Esophagus (tissue), 2 donors: ENCODE measurements around the gene DMRTC2. TPM values are rescaled to one million over a fixed set of nuclear protein-coding genes. Genes with fewer than 3 reads are reported as not detected.

Source experiments
- H3K27ac ChIP-seq, 2 donors: one replicate each; pipeline ENCODE4 v1.5.1; 2013; ENCODE audit warnings: low read depth in 2 of 2, mild to moderate bottlenecking in 2 of 2, inconsistent platforms in 1 of 2, low read length in 1 of 2, moderate library complexity in 1 of 2
- H3K27me3 ChIP-seq, 2 donors: one replicate each; pipeline ENCODE4 v1.6.1; 2013; ENCODE audit warnings: low read length in 2 of 2, control low read depth in 1 of 2, mild to moderate bottlenecking in 1 of 2; ENCODE audit not compliant: insufficient read depth in 2 of 2, control insufficient read depth in 1 of 2
- H3K36me3 ChIP-seq, 2 donors: one replicate each; pipeline ENCODE4 v1.6.1; 2013; ENCODE audit warnings: low read length in 1 of 2; ENCODE audit not compliant: control insufficient read depth in 2 of 2, insufficient read depth in 2 of 2
- H3K4me1 ChIP-seq, 2 donors: one replicate each; pipeline ENCODE4 v1.6.1; 2013; ENCODE audit warnings: low read length in 1 of 2; ENCODE audit not compliant: control insufficient read depth in 2 of 2, insufficient read depth in 2 of 2
- H3K4me3 ChIP-seq, 2 donors: one replicate each; pipeline ENCODE4 v1.5.1; 2013; ENCODE audit warnings: low read length in 2 of 2, mild to moderate bottlenecking in 2 of 2, low read depth in 1 of 2, moderate library complexity in 1 of 2
- H3K9me3 ChIP-seq, 2 donors: one replicate each; pipeline ENCODE4 v1.6.1; 2013; ENCODE audit warnings: mild to moderate bottlenecking in 2 of 2, low read depth in 1 of 2, low read length in 1 of 2, moderate library complexity in 1 of 2; ENCODE audit not compliant: control insufficient read depth in 2 of 2, insufficient read depth in 1 of 2
- WGBS, 2 donors: extraction: QIAGEN DNeasy Blood & Tissue Kit; methylation state at CpG; one replicate each; pipeline ENCODE4 v1.1.7; 2013; 5-methylcytosine and 5-hydroxymethylcytosine counted together
- polyA plus RNA-seq, 2 donors: library from polyadenylated mRNA; stranded (reverse); fragments of 200-250 nt; gene quantifications; one replicate each; pipeline ENCODE4 v1.2.3, GENCODE V29; 2013
- donor health status: healthy with polysubstance abuse.
- donor health status: Bipolar disorder and iron deficiency.

DMRTC2 gene
- polyA plus RNA-seq, 2 donors, result 0.18 TPM; not detected in 1

GRCh38 chr19:41859213-41859617 lies 14.4 kb downstream of the DMRTC2 start:
- Histone ChIP-seq H3K27ac (peak overlapping the region; percentile 63 to 89), H3K4me1 (peaks cover 12 to 14% of the 10 kb centered on the region in 2 donors), H3K27me3 (no peaks in the 10 kb centered on the region), H3K9me3 (no peaks in the 10 kb centered on the region), H3K36me3 (peaks cover 6 to 21% of the 10 kb centered on the region in 2 donors), H3K4me3 (peak overlapping the region in 1 of 2 donors; percentile 86)
- WGBS, 2 donors, result 2 to 4% methylated on average over 8 of the region's 8 CpGs

DNA sequence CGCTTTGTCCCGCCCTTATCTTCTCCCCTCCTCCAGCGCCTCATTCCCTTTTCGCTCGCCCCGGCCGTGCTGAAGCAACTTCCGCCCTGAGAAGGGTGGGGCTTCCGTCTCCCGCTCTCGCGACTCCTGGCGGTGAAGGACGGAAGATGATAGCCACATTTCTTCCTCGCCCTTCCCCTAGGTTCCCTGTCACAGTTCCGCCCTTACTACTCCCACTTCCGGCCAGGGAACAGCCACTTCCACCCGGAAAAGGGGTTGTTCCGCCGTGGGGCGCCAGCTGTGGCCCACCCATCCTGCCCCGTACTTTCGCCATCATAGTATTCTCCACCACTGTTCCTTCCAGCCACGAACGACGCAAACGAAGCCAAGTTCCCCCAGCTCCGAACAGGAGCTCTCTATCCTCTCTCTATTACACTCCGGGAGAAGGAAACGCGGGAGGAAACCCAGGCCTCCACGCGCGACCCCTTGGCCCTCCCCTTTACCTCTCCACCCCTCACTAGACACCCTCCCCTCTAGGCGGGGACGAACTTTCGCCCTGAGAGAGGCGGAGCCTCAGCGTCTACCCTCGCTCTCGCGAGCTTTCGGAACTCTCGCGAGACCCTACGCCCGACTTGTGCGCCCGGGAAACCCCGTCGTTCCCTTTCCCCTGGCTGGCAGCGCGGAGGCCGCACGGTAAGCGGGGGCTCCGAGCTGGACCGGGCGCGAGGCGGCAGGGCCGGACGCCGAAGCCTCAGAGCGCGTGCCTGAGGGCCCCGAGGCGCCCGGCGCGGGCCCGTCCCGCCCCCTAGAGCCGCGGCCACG lies 15.0 kb downstream of the DMRTC2 start, which contains the start of gene RPS19:
Gene RPS19 (plus strand): TSS at position 638 of the 801 bp plus-strand sequence. CDS start 520 bp downstream, outside the sequence.
- Histone ChIP-seq H3K27me3 (no peaks in the 10 kb centered on the region), H3K4me1 (peaks cover 12 to 14% of the 10 kb centered on the region in 2 donors), H3K27ac (peak within 1 kb of the TSS; percentile 89 to 97), H3K36me3 (peaks cover 6 to 26% of the 10 kb centered on the region in 2 donors), H3K9me3 (no peaks in the 10 kb centered on the region), H3K4me3 (peak within 1 kb of the TSS; percentile 86 to 98)
- WGBS, 2 donors, result 0% methylated on average over 76 of the region's 76 CpGs

- no peaks in the 10 kb centered on the region for H3K9me3 ChIP-seq
- peak overlapping the region; percentile 89 to 97 for H3K27ac ChIP-seq
- peaks cover 12 to 14% of the 10 kb centered on the region in 2 donors for H3K4me1 ChIP-seq
- 1% methylated on average over 45 of the region's 45 CpGs for WGBS, 2 donors
- H3K4me3 ChIP-seq, result peak overlapping the region; percentile 86 to 98
- H3K27me3 ChIP-seq, result no peaks in the 10 kb centered on the region
- H3K36me3 ChIP-seq, result peaks cover 9 to 29% of the 10 kb centered on the region in 2 donors
Observed at GRCh38 chr19:41860419-41861115, 15.7 kb downstream of the DMRTC2 start.

DNA sequence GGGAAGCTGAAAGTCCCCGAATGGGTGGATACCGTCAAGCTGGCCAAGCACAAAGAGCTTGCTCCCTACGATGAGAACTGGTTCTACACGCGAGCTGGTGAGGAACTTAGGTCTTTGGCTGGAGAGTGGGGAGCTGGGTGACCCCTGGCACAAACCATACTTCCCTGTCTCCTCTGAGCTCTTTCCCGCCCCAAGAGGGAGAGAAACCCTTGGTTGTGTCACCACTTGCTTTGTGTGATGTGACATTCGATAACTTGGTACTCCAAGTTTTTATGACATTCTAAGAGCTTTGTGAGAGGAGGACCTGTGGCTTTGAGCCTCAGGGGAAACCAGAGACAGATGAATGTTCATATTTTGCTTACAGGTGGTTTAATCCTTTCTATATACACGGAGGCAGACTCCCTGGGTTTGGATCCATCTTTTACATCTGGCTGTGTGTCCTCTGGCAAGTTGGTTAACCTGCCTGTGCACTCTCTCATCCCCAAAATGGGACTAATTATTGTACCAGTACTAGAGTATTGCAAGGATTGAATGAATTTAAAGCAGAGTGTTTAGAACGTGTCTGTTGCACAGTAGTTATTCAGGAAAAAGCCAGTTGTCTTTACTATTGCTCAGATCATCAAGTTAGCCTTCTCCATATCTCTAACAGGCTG lies 16.4 kb downstream of the DMRTC2 start:
- Histone ChIP-seq H3K9me3 (no peaks in the 10 kb centered on the region), H3K27ac (peak overlapping the region; percentile 89 to 97), H3K36me3 (peaks cover 9 to 31% of the 10 kb centered on the region in 2 donors), H3K27me3 (no peaks in the 10 kb centered on the region), H3K4me1 (peaks cover 12 to 16% of the 10 kb centered on the region in 2 donors), H3K4me3 (peak overlapping the region; percentile 86 to 98)
- 26% methylated on average over 9 of the region's 9 CpGs for WGBS, 2 donors

GRCh38 chr19:41861846-41862245 lies 17.0 kb downstream of the DMRTC2 start:
- WGBS, 2 donors, result 60 to 69% methylated on average over 9 of the region's 9 CpGs
- peaks cover 9 to 33% of the 10 kb centered on the region in 2 donors for H3K36me3 ChIP-seq
- H3K9me3 ChIP-seq, result no peaks in the 10 kb centered on the region
- H3K4me3 ChIP-seq, result peak overlapping the region in 1 of 2 donors; percentile 98
- peaks cover 12 to 17% of the 10 kb centered on the region in 2 donors for H3K4me1 ChIP-seq
- no peak overlapping the region for H3K27ac ChIP-seq
- H3K27me3 ChIP-seq, result no peaks in the 10 kb centered on the region

GRCh38 chr19:41862445-41862986 lies 17.7 kb downstream of the DMRTC2 start:
- H3K4me3 ChIP-seq, result no peak overlapping the region

DNA sequence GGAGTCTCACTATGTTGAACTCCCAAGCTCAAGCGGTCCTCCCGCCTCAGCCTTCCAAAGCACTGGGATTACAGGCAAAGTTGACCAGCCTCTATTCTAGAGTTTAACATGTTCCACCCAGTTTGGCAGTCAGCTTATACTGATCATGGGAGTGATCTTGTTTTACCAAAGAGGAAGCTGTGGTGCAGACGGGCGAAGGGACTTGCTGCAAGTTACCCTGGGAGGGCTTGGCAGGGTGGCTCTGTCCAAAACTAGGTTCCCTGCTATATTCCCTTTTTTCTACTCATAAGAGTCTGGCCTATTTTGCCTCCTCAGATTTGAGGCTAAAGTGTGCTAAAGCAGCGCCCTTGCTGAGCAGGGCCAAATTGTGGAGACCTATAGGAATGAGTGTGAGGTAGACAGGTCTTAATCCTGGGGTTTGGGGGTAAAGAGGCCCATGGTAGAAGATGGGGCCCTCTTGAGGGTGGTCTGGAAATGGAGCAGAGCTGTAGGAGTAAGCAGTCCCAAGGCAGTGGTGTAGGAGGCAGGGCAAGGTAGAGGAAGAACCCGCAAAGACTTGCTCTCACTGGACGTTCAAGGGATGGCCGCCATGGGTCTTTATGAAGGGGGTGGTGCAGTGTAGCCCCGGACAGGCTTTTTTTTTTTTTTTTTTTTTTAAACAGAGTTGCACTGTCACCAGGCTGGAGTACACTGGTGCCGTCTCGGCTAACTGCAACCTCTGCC lies 18.5 kb downstream of the DMRTC2 start:
- Histone ChIP-seq H3K27me3 (no peaks in the 10 kb centered on the region), H3K4me3 (no peak overlapping the region), H3K27ac (no peak overlapping the region), H3K36me3 (peaks cover 9 to 37% of the 10 kb centered on the region in 2 donors), H3K9me3 (no peaks in the 10 kb centered on the region), H3K4me1 (peaks cover 12 to 17% of the 10 kb centered on the region in 2 donors)
- 78 to 82% methylated on average over 11 of the region's 11 CpGs for WGBS, 2 donors

More at GRCh38 chr19:41862445-41862986, 17.7 kb downstream of the DMRTC2 start:
- Histone ChIP-seq H3K36me3 (peaks cover 9 to 33% of the 10 kb centered on the region in 2 donors), H3K9me3 (no peaks in the 10 kb centered on the region), H3K4me1 (peaks cover 12 to 17% of the 10 kb centered on the region in 2 donors), H3K27me3 (no peaks in the 10 kb centered on the region), H3K27ac (no peak overlapping the region)
- 48 to 58% methylated on average over 2 of the region's 2 CpGs for WGBS, 2 donors

DNA sequence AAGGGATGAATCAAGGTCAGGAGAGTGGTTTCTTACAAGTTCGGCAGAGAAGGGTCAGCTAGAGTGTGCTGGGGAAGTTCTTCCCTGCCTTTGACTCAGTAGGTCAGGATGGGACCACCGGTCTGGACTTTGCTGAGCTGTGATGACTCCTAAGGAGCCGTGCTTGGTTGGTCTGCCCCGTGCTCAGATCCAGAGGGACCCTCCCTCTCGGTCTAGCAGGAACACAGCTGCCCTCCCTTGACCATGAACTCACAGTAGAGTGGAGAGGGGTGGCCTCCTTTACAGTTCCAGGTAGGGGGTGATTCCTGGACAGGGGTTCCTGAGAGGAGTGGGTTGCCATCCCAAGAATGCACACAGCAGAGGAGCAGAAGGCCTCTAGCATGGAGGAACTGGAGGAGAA lies 19.5 kb downstream of the DMRTC2 start:
- Histone ChIP-seq H3K27ac (no peak overlapping the region), H3K4me1 (peaks cover 12 to 17% of the 10 kb centered on the region in 2 donors), H3K36me3 (peaks cover 9 to 46% of the 10 kb centered on the region in 2 donors), H3K27me3 (no peaks in the 10 kb centered on the region), H3K9me3 (no peaks in the 10 kb centered on the region), H3K4me3 (no peak overlapping the region)
- WGBS, 2 donors, result 85 to 87% methylated on average over 5 of the region's 5 CpGs
